K562 (cell line): ENCODE measurements around the gene ZNF780B. TPM values are rescaled to one million over a fixed set of nuclear protein-coding genes. Genes with fewer than 3 reads are reported as not detected.

Experiments
- ATAC-seq: fragments of 200-7000 bp; cut with Tn5 transposase; 3 replicates; pipeline ENCODE4 v1.9.1; 2020; ENCODE audit warnings: moderate library complexity
- BruUV-seq: library from RNA; stranded (reverse); fragments of 400-500 nt; replicated peaks from 2 replicates; lab custom pipeline; 2021; lab: Mats Ljungman, UMichigan
- CTCF ChIA-PET: fragments of 300-600 bp; formaldehyde crosslinking; extraction: SDS; loops from one replicate; lab custom pipeline; 2021; ENCODE audit warnings: low intra/inter-chr PET ratio; lab: Yijun Ruan, JAX
- POLR2A ChIA-PET: fragments of 300-600, 350-650 bp; sonication (Branson Sonifier 250); formaldehyde crosslinking; extraction: SDS; loops from one replicate; lab custom pipeline; 2021; ENCODE audit warnings: antibody characterized with exemption, inconsistent platforms; lab: Yijun Ruan, JAX
- DNase-seq, 4 experiments: peaks; one replicate each; pipeline versions ENCODE4 v3.0.0 to v3.0.0-alpha.2; 2011 to 2018; ENCODE audit warnings: low spot score in 3 of 4, mixed read lengths in 3 of 4; ENCODE audit errors: extremely low read depth in 1 of 4
- FAIRE-seq: peaks from 2 replicates; lab custom pipeline; 2011; peaks lifted over from hg19 to GRCh38; lab: Jason Lieb, UNC
- H2AFZ ChIP-seq: 2 replicates; pipeline ENCODE4 v1.6.0; 2011; ENCODE audit warnings: low read depth, low read length, control low read depth, inconsistent platforms
- H3K27ac ChIP-seq: fragments of 200-600 bp; 3 replicates; pipeline ENCODE4 v1.8.0; 2011; ENCODE audit warnings: low read depth, mild to moderate bottlenecking, control low read depth, inconsistent platforms, low read length, moderate library complexity, mixed read lengths; ENCODE audit errors: extremely low read depth
- H3K27me3 ChIP-seq, 2 experiments: fragments of 300-600 bp in 1 of 2; 2 replicates in 1 of 2; 3 replicates in 1 of 2; pipeline versions ENCODE4 v1.6.0 to v1.8.0; 2011; ENCODE audit warnings: inconsistent platforms in 2 of 2, low read length in 2 of 2, mild to moderate bottlenecking in 1 of 2, mixed read lengths in 1 of 2, moderate library complexity in 1 of 2; ENCODE audit not compliant: control insufficient read depth in 2 of 2, insufficient read depth in 2 of 2
- H3K36me3 ChIP-seq: fragments of 300-600 bp; 3 replicates; pipeline ENCODE4 v1.8.0; 2011; ENCODE audit warnings: mild to moderate bottlenecking, low read length, inconsistent platforms; ENCODE audit not compliant: control insufficient read depth, insufficient read depth
- H3K4me1 ChIP-seq, 2 experiments: fragments of 200-600 bp in 1 of 2; replicated peaks in 1 of 2; 2 replicates in 1 of 2; 3 replicates in 1 of 2; pipeline versions ENCODE4 v1.5.1 to v1.8.0; 2011; ENCODE audit warnings: inconsistent platforms in 2 of 2, low read length in 2 of 2, mild to moderate bottlenecking in 1 of 2, mixed read lengths in 1 of 2, moderate library complexity in 1 of 2; ENCODE audit not compliant: control insufficient read depth in 2 of 2, insufficient read depth in 2 of 2
- H3K4me2 ChIP-seq: 2 replicates; pipeline ENCODE4 v1.6.1; 2011; ENCODE audit warnings: low read length, control low read depth, inconsistent platforms, mixed read lengths; ENCODE audit not compliant: insufficient read depth
- H3K4me3 ChIP-seq: fragments of 200-600 bp; sonication (generic), shearing (Covaris generic); 2 replicates; pipeline ENCODE4 v1.5.1; 2016; ENCODE audit warnings: control low read depth, inconsistent platforms
- H3K79me2 ChIP-seq: fragments of 200-600 bp; 3 replicates; pipeline ENCODE4 v1.8.0; 2011; ENCODE audit warnings: low read length, inconsistent platforms; ENCODE audit not compliant: control insufficient read depth, insufficient read depth
- H3K9ac ChIP-seq, 2 experiments: 2 replicates each; pipeline versions ENCODE4 v1.6.0 to v1.6.1; 2011; ENCODE audit warnings: low read depth in 2 of 2, low read length in 2 of 2, control low read depth in 1 of 2, inconsistent platforms in 1 of 2, mild to moderate bottlenecking in 1 of 2, mixed read lengths in 1 of 2; ENCODE audit not compliant: insufficient read depth in 1 of 2
- H3K9me1 ChIP-seq: one replicate; pipeline ENCODE4 v1.6.0; 2011; ENCODE audit warnings: inconsistent platforms, mild to moderate bottlenecking, low read length, moderate library complexity; ENCODE audit not compliant: control insufficient read depth, insufficient read depth
- H3K9me3 ChIP-seq: replicated peaks from 2 replicates; pipeline ENCODE4 v1.5.1; 2011; ENCODE audit warnings: low read depth, low read length, inconsistent platforms; ENCODE audit not compliant: control insufficient read depth, insufficient read depth
- H4K20me1 ChIP-seq: replicated peaks from 2 replicates; pipeline ENCODE4 v1.6.1; 2011; ENCODE audit warnings: low read length, inconsistent platforms, mixed read lengths; ENCODE audit not compliant: control insufficient read depth, insufficient read depth
- E2F6 ChIP-seq, 2 experiments: IDR thresholded peaks; 2 replicates each; pipeline ENCODE4 v1.6.1; 2011; ENCODE audit warnings: borderline replicate concordance in 1 of 2, control low read depth in 1 of 2, low read depth in 1 of 2, low read length in 1 of 2, mild to moderate bottlenecking in 1 of 2, mixed read lengths in 1 of 2, moderate library complexity in 1 of 2; ENCODE audit not compliant: insufficient read depth in 1 of 2, insufficient read length in 1 of 2, poor library complexity in 1 of 2, severe bottlenecking in 1 of 2; ENCODE audit errors: extremely low read depth in 1 of 2
- GATA2 ChIP-seq: sonication (generic); formaldehyde crosslinking; IDR thresholded peaks from 2 replicates; pipeline ENCODE4 v1.4.0; 2020; ENCODE audit warnings: mild to moderate bottlenecking, missing genetic modification reagents
- HDAC1 ChIP-seq, 2 experiments: fragments of 450-650 bp; IDR thresholded peaks; 2 replicates each; pipeline ENCODE4 v1.6.1; 2016 to 2017; ENCODE audit warnings: inconsistent platforms in 1 of 2, mild to moderate bottlenecking in 1 of 2, moderate library complexity in 1 of 2
- MCM2 ChIP-seq: fragments of 450-650 bp; IDR thresholded peaks from 2 replicates; pipeline ENCODE4 v1.6.1; 2017; ENCODE audit warnings: low read depth, mild to moderate bottlenecking
- NFIC ChIP-seq: fragments of 450-650 bp; IDR thresholded peaks from 2 replicates; pipeline ENCODE4 v1.6.1; 2017; ENCODE audit warnings: mild to moderate bottlenecking, inconsistent platforms
- NFYB ChIP-seq: IDR thresholded peaks from 2 replicates; pipeline ENCODE4 v1.6.1; 2011; ENCODE audit warnings: mild to moderate bottlenecking, moderate library complexity; ENCODE audit not compliant: insufficient read length; ENCODE audit errors: extremely low read depth
- NRF1 ChIP-seq, 2 experiments: fragments of 450-650 bp; IDR thresholded peaks in 1 of 2; conservative IDR thresholded peaks in 1 of 2; 2 replicates each; pipeline ENCODE4 v1.6.1; 2014; ENCODE audit warnings: mild to moderate bottlenecking in 2 of 2
- PBX2 ChIP-seq, 2 experiments: IDR thresholded peaks in 1 of 2; conservative IDR thresholded peaks in 1 of 2; 2 replicates each; pipeline ENCODE4 v1.6.1; 2016; ENCODE audit warnings: low read depth in 2 of 2, mild to moderate bottlenecking in 1 of 2, missing compliant biosample characterization in 1 of 2, missing genetic modification characterization in 1 of 2, moderate library complexity in 1 of 2
- SMARCC2 ChIP-seq: fragments of 450-650 bp; IDR thresholded peaks from 2 replicates; pipeline ENCODE4 v1.6.1; 2017; ENCODE audit warnings: antibody characterized with exemption, moderate library complexity, mild to moderate bottlenecking, low read depth
- TSC22D4 ChIP-seq: fragments of 450-650 bp; IDR thresholded peaks from 2 replicates; pipeline ENCODE4 v1.6.1; 2016; ENCODE audit warnings: missing genetic modification characterization, missing biosample characterization, control low read depth
- ZBTB8A ChIP-seq: fragments of 450-650 bp; IDR thresholded peaks from 2 replicates; pipeline ENCODE4 v1.6.1; 2018; ENCODE audit warnings: mild to moderate bottlenecking, moderate library complexity; ENCODE audit not compliant: partially characterized antibody
- ZKSCAN1 ChIP-seq: fragments of 150-350 bp; IDR thresholded peaks from 2 replicates; pipeline ENCODE4 v1.6.1; 2016; ENCODE audit warnings: low read depth, low read length
- WGBS: fragments of 100-300 bp; shearing (Covaris generic); methylation state at CpG from one replicate; pipeline ENCODE4 v1.1.6; 2016; ENCODE audit warnings: low coverage, mixed read lengths; ENCODE audit not compliant: insufficient coverage; ENCODE audit errors: missing lambda C conversion rate; 5-methylcytosine and 5-hydroxymethylcytosine counted together
- in situ Hi-C: fragments of 300-500 bp; cut with MboI; formaldehyde crosslinking; loops from 4 replicates; pipeline ENCODE4 v1.15.0; 2018; ENCODE audit warnings: inconsistent platforms, mixed read lengths
- intact Hi-C: fragments of 100-400 bp; cut with micrococcal nuclease; formaldehyde crosslinking; loops from 2 replicates; pipeline ENCODE4 v1.14.2; 2022
- polyA plus RNA-seq, 8 experiments: library from polyadenylated mRNA; depleted of rRNA in 4 of 8; stranded (reverse) in 5 of 8; unstranded in 3 of 8; fragments of >200 nt; fragmentation: Nextera tagmentation in 2 of 8; fragmentation: Illumina TruSeq in 1 of 8; extraction: Ambion mirVana in 2 of 8; extraction: Trizol in 1 of 8; gene quantifications; 2 replicates each; pipeline versions ENCODE4 v1.2.1 to v1.2.3, GENCODE V29; 2011 to 2014; ENCODE audit warnings: inconsistent platforms in 1 of 8, missing spikeins in 1 of 8
- total RNA-seq, 7 experiments: library from RNA; depleted of rRNA in 6 of 7; stranded (reverse); fragments of >200 nt in 6 of 7; fragmentation: Illumina TruSeq in 2 of 7; extraction: Trizol in 2 of 7; gene quantifications; 2 replicates each; pipeline versions ENCODE4 v1.2.1 to v1.2.3, GENCODE V29; 2011 to 2021; ENCODE audit warnings: low replicate concordance in 1 of 7
- TF ChIP-seq, protein P1 (sequence below): IDR thresholded peaks from 2 replicates; pipeline ENCODE4 v1.6.1; 2012; ENCODE audit warnings: low read depth, low read length, improper control_type of control experiment, borderline replicate concordance
- TF ChIP-seq, protein P2 (sequence below): fragments of 450-650 bp; IDR thresholded peaks from 2 replicates; pipeline ENCODE4 v1.7.0; 2016; ENCODE audit warnings: borderline replicate concordance

The ZNF780B gene
- total and polyA plus RNA-seq, 9 of the 15 experiments (the other 6 are each of a cell fraction or from before 2014, with no cell fraction given): 3.9 to 18.4 (median 8.8) TPM

DNA sequence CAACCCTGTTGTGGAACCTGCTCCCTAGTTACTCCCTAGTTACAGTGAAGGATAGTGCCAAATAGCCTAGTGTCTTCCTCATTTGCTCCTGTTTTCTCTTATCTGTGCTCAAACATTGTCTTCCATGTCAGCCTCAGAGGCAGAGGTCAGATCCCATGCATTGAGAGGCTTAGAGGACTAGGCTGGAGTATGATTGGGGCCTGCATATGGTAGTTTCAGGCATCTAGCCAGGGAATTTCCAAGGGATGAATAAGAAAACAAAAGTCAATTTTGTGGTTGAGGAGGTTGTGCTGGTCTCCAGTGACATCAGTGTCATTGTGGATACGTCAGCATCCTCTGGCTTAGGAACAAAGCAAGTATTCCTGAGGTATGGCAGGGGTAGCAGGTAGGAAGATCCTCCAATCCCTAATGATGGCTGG is 49.7 kb downstream of the ZNF780B start:
- 25% methylated on average over 1 of the region's 1 CpG for WGBS
- intact Hi-C loops (no loop called here), in situ Hi-C loops (no loop called here)
- POLR2A ChIA-PET: no interaction called here
- ATAC-seq (peak; percentile 73), DNase-seq (peak; percentile 56 to 86 (median 65)), FAIRE-seq (peak; percentile 95)
- H3K36me3 ChIP-seq: peaks cover 26% of the 10 kb centered on the region
- H3K27me3 ChIP-seq: no peaks in the 10 kb centered on the region
- no peak overlapping the region for H3K4me3 ChIP-seq
- H3K9ac ChIP-seq: peak overlapping the region in 1 of 2 experiments; percentile 17; a peak in 1 of 4 replicates
- CTCF ChIA-PET: no interaction called here
- peak overlapping the region; percentile 59 for H3K4me2 ChIP-seq
- H2AFZ ChIP-seq: peak overlapping the region; percentile 25; the same call in 1 of the 2 replicates
- H3K27ac ChIP-seq: peak overlapping the region; percentile 66
- no peaks in the 10 kb centered on the region for H3K79me2 ChIP-seq
- no TSS peak for BruUV-seq
- no peaks in the 10 kb centered on the region for H4K20me1 ChIP-seq
- H3K9me3 ChIP-seq: no peaks in the 10 kb centered on the region
- no peaks in the 10 kb centered on the region for H3K9me1 ChIP-seq
- H3K4me1 ChIP-seq: peaks cover 4 to 17% of the 10 kb centered on the region in 2 experiments; a peak in 4 of 5 replicates
- TF ChIP-seq MCM2 (no peak), ZKSCAN1 (0 out of 2 replicates have a peak, but pooled peaks have one; percentile 20), NRF1 (conservative IDR thresholded peaks at IDR 0.05 in 1 of 2, IDR thresholded peaks at IDR 0.05 in 1 of 2) (peak in 1 of 2 experiments; percentile 20; a peak in 1 of 4 replicates), TSC22D4 (tag) (no peak), PBX2 (CRISPR knock-in tag; IDR thresholded peaks at IDR 0.05; ENCODE audit: low read depth) (no peak), PBX2 (tag; conservative IDR thresholded peaks at IDR 0.05; ENCODE audit: low read depth) (no peak), HDAC1 (IDR thresholded peaks at IDR 0.05) (peak in 1 of 2 experiments; percentile 64; a peak in 1 of 4 replicates), GATA2 (CRISPR knock-in tag) (peak; percentile 89), SMARCC2 (0 out of 2 replicates have a peak, but pooled peaks have one; percentile 26), NFYB (no peak), NFIC (peak; percentile 89), ZBTB8A (no peak), E2F6 (IDR thresholded peaks at IDR 0.05; ENCODE audit: borderline replicate concordance in 1 of 2, extremely low read depth in 1 of 2, insufficient read depth in 1 of 2, insufficient read length in 1 of 2, low read depth in 1 of 2, low read length in 1 of 2, poor library complexity in 1 of 2, severe bottlenecking in 1 of 2) (no peak)
- TF ChIP-seq, protein P1, sequence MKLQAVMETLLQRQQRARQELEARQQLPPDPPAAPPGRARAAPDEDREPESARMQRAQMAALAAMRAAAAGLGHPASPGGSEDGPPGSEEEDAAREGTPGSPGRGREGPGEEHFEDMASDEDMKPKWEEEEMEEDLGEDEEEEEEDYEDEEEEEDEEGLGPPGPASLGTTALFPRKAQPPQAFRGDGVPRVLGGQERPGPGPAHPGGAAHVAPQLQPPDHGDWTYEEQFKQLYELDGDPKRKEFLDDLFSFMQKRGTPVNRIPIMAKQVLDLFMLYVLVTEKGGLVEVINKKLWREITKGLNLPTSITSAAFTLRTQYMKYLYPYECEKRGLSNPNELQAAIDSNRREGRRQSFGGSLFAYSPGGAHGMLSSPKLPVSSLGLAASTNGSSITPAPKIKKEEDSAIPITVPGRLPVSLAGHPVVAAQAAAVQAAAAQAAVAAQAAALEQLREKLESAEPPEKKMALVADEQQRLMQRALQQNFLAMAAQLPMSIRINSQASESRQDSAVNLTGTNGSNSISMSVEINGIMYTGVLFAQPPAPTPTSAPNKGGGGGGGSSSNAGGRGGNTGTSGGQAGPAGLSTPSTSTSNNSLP: no peak
- TF ChIP-seq, protein P2, sequence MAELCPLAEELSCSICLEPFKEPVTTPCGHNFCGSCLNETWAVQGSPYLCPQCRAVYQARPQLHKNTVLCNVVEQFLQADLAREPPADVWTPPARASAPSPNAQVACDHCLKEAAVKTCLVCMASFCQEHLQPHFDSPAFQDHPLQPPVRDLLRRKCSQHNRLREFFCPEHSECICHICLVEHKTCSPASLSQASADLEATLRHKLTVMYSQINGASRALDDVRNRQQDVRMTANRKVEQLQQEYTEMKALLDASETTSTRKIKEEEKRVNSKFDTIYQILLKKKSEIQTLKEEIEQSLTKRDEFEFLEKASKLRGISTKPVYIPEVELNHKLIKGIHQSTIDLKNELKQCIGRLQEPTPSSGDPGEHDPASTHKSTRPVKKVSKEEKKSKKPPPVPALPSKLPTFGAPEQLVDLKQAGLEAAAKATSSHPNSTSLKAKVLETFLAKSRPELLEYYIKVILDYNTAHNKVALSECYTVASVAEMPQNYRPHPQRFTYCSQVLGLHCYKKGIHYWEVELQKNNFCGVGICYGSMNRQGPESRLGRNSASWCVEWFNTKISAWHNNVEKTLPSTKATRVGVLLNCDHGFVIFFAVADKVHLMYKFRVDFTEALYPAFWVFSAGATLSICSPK: no peak
